C4-2B (cell line): ENCODE measurements around the gene TRPV4.

Source experiments
- H3K27ac ChIP-seq: fragments of 450-650 bp; 2 replicates; pipeline ENCODE4 v1.5.1; 2017
- ZFX ChIP-seq: fragments of 450-650 bp; IDR thresholded peaks from 2 replicates; pipeline ENCODE4 v1.6.1; 2017
- TF ChIP-seq, protein P1 (sequence below): fragments of 450-650 bp; conservative IDR thresholded peaks from 2 replicates; pipeline ENCODE4 v1.5.1; 2017; ENCODE audit warnings: mild to moderate bottlenecking

The TRPV4 gene

DNA sequence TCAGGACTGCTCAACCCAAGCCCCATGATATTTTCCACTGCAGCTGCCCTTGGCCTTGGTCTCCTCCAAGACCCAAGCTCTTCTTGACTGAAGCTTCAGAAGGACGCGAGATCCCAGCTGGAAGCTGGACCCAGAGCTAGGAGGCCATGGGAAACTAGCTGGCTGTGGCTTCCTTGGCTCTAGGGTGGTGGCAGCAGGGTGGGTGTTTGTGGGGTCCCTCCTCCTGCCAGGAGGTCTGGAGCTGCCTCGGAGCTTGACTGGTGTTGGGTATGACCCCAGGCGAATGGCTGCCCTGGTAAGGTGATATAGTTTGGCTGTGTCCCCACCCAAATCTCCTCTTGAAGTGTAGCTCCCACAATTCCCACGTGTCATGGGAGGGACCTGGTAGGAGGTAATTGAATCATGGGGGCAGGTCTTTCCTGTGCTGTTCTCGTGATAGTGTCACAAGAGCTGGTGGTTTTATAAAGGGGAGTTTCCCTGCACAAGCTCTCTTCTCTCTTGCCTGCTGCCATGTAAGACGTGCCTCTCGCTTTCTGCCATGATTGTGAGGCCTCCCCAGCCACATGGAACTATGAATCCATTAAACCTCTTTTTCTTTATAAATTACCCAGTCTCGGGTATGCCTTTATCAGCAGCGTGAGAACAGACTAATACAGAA, 51.4 kb downstream of the TRPV4 start:
- TF ChIP-seq, protein P1, sequence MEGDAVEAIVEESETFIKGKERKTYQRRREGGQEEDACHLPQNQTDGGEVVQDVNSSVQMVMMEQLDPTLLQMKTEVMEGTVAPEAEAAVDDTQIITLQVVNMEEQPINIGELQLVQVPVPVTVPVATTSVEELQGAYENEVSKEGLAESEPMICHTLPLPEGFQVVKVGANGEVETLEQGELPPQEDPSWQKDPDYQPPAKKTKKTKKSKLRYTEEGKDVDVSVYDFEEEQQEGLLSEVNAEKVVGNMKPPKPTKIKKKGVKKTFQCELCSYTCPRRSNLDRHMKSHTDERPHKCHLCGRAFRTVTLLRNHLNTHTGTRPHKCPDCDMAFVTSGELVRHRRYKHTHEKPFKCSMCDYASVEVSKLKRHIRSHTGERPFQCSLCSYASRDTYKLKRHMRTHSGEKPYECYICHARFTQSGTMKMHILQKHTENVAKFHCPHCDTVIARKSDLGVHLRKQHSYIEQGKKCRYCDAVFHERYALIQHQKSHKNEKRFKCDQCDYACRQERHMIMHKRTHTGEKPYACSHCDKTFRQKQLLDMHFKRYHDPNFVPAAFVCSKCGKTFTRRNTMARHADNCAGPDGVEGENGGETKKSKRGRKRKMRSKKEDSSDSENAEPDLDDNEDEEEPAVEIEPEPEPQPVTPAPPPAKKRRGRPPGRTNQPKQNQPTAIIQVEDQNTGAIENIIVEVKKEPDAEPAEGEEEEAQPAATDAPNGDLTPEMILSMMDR, result no peak
- no peak for TF ChIP-seq ZFX
- H3K27ac ChIP-seq, result no peak overlapping the region

DNA sequence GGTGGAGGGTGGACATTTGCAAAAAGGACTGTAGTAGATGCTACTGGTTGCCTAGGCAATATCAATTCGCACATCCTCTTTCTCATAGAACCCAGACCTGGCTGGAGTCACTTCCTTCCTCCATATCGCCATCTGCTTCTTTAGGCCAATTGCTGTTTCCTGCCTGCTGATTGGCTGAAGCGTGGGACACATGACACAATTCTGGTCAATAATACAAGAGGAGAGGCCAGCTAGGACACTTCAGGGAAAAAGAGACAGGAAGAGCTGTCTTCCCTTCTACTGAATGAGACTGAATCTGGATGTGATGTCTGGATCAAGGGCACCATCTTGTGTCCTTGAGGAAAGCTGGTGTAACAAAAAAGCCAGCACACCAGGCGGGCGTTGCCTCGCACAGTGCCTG, 53.8 kb downstream of the TRPV4 start:
- H3K27ac ChIP-seq, result no peak overlapping the region
- TF ChIP-seq ZFX, result no peak
- TF ChIP-seq, protein P1, result no peak

DNA sequence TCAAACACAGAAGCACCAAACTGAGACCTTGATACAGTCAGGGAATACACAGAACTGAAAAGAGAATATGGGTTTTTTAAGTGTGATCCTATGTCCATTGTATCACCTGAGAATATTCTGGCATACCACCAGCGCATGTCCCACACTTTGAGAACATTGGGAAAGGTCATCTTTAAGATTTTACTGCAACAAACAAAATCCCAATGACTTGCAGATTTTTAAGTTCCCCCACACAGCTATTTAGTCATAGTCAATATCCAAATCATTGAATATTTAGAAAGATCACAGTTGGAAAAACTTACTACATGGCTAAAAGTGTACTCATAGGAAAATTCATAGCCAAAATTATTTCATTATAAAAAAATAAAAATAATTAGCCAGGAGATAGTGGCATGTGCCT, 54.5 kb downstream of the TRPV4 start:
- H3K27ac ChIP-seq, result no peak overlapping the region
- TF ChIP-seq ZFX, result no peak
- TF ChIP-seq, protein P1, result no peak

DNA sequence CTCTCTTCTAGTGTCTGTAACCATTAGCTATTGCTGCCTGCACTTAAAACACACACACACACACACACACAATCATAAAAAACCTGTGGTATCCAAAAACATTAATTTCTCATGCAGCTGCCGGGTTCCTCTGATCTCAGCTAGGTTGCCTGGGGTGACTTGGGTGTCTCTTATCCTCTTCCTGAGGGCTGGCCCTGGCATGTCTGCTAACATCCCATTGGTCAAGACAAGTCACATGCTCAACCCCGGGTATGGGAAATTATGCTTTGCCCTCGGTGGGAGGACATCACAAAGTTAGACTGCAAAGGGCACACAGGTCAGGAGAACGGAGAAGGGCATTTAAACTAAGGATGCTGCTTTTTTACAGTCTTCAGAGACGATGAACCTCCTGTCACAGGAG, 55.7 kb downstream of the TRPV4 start:
- TF ChIP-seq, protein P1, result no peak
- TF ChIP-seq ZFX, result no peak
- no peak overlapping the region for H3K27ac ChIP-seq

DNA sequence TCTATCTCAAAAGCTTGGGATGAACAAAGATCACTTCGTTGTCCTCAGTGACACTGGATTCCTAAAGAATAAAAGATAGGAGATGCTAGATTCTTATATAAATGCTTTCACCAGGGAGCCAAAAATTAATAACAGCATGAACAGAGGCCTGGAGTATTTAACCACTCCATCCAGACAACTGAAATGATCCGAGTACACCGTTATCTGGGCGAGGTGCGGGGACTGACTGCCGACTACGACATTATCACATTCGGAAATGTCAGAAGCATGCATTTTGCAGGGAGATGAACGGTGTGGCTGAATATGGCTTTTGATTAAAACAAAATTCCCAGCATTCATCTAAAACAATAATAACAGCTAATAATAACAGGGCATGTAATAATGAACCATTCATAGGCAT, 56.6 kb downstream of the TRPV4 start:
- TF ChIP-seq, protein P1, result no peak
- TF ChIP-seq ZFX, result no peak
- no peak overlapping the region for H3K27ac ChIP-seq

DNA sequence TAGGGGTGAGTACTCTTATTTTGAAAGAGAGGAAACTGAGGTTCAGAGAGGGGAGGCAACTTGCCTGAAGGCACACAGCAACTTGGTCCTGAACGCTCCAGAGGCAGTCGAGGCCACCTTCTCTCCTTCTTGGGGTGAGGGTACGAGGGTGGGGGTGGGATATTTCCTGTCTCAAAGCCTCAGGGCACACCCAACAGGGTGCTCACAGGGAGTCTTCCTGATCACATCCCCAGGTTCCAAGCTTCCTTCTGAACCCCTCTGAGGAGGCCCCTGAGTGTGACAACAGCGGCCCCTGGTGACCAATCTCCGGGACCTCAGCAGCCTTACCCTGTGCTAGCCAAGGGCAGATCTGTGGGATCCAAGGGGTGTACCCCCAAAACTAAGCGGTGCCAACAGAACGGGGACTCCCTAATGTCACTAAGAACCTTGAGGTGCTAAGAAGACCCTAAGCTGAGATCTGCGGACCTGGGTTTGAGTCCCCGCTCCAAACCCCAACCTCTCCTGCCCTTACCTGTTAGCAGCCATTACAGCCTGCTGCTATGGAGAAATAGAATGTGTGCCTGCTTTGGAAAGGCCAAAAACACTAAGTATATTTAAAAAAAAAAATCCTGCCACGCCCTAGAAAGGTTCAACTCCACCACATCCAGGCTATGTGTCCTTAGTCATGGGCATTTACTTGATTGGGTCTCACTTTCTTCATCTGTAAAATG, 57.9 kb downstream of the TRPV4 start:
- H3K27ac ChIP-seq, result no peak overlapping the region
- TF ChIP-seq, protein P1, result peak; percentile 90
- no peak for TF ChIP-seq ZFX

DNA sequence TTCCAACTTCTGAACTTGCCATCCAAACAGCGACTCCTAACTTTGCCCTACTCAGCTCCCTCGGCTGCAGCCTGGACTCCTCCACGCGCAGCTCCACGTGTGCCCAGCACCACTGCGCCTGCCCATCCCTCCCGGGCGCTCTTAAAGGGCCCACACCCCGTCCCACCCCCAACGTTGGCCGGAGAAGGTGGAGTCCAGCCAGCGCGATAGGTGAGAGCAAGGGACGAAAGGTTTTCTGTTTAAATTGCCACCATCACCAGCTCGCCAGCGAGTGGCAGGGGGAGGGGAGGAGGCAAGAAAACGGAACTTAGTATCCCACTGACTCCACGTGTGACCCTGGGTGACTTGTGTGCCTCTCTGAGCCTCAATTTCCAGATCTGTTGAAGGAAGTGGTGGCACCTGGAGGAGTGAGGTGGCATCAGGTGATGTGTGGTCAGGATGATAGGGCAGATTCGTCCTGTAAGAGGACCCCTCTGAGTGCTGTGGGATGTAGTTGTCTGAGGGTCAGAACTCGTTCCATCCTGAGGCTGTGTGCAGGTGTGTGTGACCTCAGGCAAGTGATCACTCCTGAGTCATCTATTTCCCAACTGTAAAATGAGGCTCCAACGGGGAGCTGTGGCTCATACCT, 59.7 kb downstream of the TRPV4 start:
- TF ChIP-seq, protein P1, result no peak
- no peak for TF ChIP-seq ZFX
- peak overlapping the region; percentile 29 for H3K27ac ChIP-seq
